HFF-Myc (cell line): Measurements from ENCODE around the gene ATP2B2.

ENCODE experiments used
- DNase-seq: peaks from one replicate; pipeline ENCODE4 v3.0.0-alpha.2; 2011; ENCODE audit warnings: low read depth; ENCODE audit errors: extremely low read depth
- H3K4me3 ChIP-seq: replicated peaks from 2 replicates; pipeline ENCODE4 v1.5.1; 2011; ENCODE audit warnings: low read depth, mild to moderate bottlenecking, control low read depth, low read length
- TF ChIP-seq, protein P1 (sequence below): IDR thresholded peaks from 2 replicates; pipeline ENCODE4 v1.5.1; 2012; ENCODE audit warnings: mild to moderate bottlenecking, low read depth, low read length, control low read depth; ENCODE audit errors: missing control alignments

Gene ATP2B2

GRCh38 chr3:10482631-10483363 is 22.6 kb downstream of the ATP2B2 start:
- TF ChIP-seq, protein P1, sequence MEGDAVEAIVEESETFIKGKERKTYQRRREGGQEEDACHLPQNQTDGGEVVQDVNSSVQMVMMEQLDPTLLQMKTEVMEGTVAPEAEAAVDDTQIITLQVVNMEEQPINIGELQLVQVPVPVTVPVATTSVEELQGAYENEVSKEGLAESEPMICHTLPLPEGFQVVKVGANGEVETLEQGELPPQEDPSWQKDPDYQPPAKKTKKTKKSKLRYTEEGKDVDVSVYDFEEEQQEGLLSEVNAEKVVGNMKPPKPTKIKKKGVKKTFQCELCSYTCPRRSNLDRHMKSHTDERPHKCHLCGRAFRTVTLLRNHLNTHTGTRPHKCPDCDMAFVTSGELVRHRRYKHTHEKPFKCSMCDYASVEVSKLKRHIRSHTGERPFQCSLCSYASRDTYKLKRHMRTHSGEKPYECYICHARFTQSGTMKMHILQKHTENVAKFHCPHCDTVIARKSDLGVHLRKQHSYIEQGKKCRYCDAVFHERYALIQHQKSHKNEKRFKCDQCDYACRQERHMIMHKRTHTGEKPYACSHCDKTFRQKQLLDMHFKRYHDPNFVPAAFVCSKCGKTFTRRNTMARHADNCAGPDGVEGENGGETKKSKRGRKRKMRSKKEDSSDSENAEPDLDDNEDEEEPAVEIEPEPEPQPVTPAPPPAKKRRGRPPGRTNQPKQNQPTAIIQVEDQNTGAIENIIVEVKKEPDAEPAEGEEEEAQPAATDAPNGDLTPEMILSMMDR = no peak
- no peak overlapping the region for H3K4me3 ChIP-seq
- no peak for DNase-seq

DNA sequence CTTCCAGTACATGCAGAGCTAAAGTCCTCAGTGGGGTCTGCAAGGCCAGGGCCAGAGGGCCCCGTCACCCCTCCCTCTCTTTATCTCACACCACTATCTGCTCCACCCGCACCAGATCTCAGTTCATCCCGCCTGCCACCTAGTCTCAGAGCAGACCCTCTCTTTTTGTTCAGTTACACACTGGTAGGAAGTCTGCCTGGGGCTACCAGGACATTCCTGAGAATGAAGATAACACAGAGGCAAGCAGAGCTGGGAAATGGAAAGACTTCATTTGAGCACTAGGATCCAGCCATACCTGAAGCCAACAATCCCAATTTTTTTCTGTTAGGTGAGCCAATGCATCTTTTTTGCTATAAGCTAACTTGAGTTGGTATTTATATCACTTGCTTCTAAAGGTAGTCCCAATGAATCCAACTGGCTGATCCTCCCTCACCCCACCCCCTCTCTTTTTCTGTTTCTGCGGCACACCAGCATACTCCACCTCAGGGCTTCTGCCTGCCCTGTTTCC is 24.5 kb downstream of the ATP2B2 start:
- no peak for DNase-seq
- TF ChIP-seq, protein P1 = no peak
- no peak overlapping the region for H3K4me3 ChIP-seq

GRCh38 chr3:10479311-10479710 is 26.1 kb downstream of the ATP2B2 start:
- TF ChIP-seq, protein P1 = no peak
- DNase-seq = no peak
- no peak overlapping the region for H3K4me3 ChIP-seq

- TF ChIP-seq, protein P1 = no peak
- no peak for DNase-seq
- H3K4me3 ChIP-seq = no peak overlapping the region
Observed at GRCh38 chr3:10475983-10476382, 29.4 kb downstream of the ATP2B2 start.

- TF ChIP-seq, protein P1 = no peak
- no peak overlapping the region for H3K4me3 ChIP-seq
- no peak for DNase-seq
Observed at GRCh38 chr3:10474847-10475246, 30.5 kb downstream of the ATP2B2 start.

DNA sequence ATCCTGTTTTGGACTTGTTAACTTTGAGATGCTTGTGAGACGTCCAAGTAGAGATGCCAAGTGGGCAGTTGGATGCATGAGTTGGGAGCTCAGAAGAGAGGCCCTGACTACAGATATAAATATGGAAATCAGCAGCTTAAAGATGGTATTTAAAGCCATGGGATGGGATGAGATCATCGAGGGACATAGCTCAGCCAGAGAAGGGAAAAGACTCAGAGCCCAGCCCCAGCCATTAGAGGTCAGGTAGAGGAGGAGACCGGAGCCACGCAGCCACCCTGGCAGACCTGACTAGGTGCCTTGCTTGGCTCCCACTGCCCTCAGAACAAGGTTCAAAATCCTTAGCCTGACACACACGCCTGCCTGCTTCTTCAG is 31.1 kb downstream of the ATP2B2 start:
- H3K4me3 ChIP-seq = no peak overlapping the region
- TF ChIP-seq, protein P1 = no peak
- DNase-seq = no peak

DNA sequence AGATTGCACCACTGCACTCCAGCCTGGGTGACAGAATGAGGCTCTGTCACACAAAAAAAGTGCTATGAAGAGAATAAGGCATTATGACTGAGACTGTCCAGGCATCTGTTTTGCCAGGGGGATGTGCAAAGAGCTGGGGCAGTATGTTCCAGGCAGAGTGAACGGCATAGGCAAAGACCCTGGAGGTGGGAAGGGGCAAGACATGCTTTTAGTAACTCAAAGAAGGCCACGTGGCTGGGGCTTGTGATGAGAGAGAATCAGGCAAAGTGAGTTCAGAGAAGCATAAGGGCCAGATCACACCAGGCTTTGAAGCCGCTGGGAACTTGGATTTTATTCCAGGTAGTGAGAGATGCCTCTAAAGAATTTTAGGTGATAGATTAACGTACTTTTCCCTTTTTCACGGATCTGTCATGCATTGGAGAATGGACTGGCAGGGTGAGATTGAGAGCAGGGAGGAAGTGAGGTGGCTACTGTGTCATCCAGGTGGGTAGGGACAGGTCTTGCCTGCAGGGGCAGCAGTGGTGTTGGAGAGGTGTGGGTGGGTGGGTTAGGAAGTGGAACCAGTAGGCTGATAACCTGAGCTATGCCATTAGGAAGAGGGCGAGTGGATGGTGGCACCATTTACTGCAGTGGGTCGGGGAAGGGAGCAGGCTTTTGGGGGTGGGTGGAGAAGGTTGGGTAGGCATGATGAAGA is 31.7 kb downstream of the ATP2B2 start:
- DNase-seq = no peak
- TF ChIP-seq, protein P1 = no peak
- H3K4me3 ChIP-seq = no peak overlapping the region
